ENCODE measurements around the gene NOS3.
"Not testable (repeated sequence)": the region's sequence is repeated elsewhere in the genome, so short reads cannot be mapped to it uniquely, and the experiment has no call there.

The NOS3 gene

GRCh38 chr7:151038951-151039849 lies 48.4 kb downstream of the NOS3 start:
- DNase-seq (ENCODE audit: low read depth): peak; percentile 91

GRCh38 chr7:151039850-151040548 lies 49.2 kb downstream of the NOS3 start:
- no peak for DNase-seq (ENCODE audit: low read depth)

GRCh38 chr7:151040616-151041375 lies 50.0 kb downstream of the NOS3 start:
- no peak for DNase-seq (ENCODE audit: low read depth)

- not testable (repeated sequence) for DNase-seq (ENCODE audit: low read depth)
Measured at GRCh38 chr7:151043449-151043848, 52.6 kb downstream of the NOS3 start.

- no peak for DNase-seq (ENCODE audit: low read depth)
Measured at GRCh38 chr7:151043959-151044358, 53.1 kb downstream of the NOS3 start.

- DNase-seq (ENCODE audit: low read depth): no peak
Measured at GRCh38 chr7:151045262-151045661, 54.4 kb downstream of the NOS3 start.

- no peak for DNase-seq (ENCODE audit: low read depth)
Measured at GRCh38 chr7:151045967-151046366, 55.1 kb downstream of the NOS3 start.

GRCh38 chr7:151046603-151047573 lies 56.1 kb downstream of the NOS3 start:
- peak; percentile 45 for DNase-seq (ENCODE audit: low read depth)

GRCh38 chr7:151047976-151048815 lies 57.4 kb downstream of the NOS3 start, which contains the start of gene ASIC3:
ASIC3 (plus strand) TSS chr7:151048531; CDS start chr7:151048886, 355 bp downstream.
- DNase-seq (ENCODE audit: low read depth): no peak

- no peak for DNase-seq (ENCODE audit: low read depth)
Measured at GRCh38 chr7:151048911-151049463, 58.2 kb downstream of the NOS3 start.

- DNase-seq (ENCODE audit: low read depth): peak; percentile 59
Measured at GRCh38 chr7:151051108-151051507, 60.3 kb downstream of the NOS3 start.

GRCh38 chr7:151053096-151053495 lies 62.3 kb downstream of the NOS3 start:
- no peak for DNase-seq (ENCODE audit: low read depth)

GRCh38 chr7:151053751-151054150 lies 62.9 kb downstream of the NOS3 start:
- DNase-seq (ENCODE audit: low read depth): no peak

- no peak for DNase-seq (ENCODE audit: low read depth)
Measured at GRCh38 chr7:151056283-151056665, 65.5 kb downstream of the NOS3 start.

GRCh38 chr7:151056666-151057505 lies 66.1 kb downstream of the NOS3 start:
- DNase-seq (ENCODE audit: low read depth): no peak

GRCh38 chr7:151057506-151057988 lies 66.7 kb downstream of the NOS3 start, which contains the start of gene CDK5:
CDK5 (minus strand) TSS chr7:151057897; CDS start chr7:151057848, 49 bp downstream.
- no peak for DNase-seq (ENCODE audit: low read depth)

- peak; percentile 99 for DNase-seq (ENCODE audit: low read depth)
Measured at GRCh38 chr7:151057989-151058780, 67.4 kb downstream of the NOS3 start.

Measured in ELR (cell line).